Measurements from ENCODE around the gene CIT. TPM values are rescaled to one million over a fixed set of nuclear protein-coding genes. Genes with fewer than 3 reads are reported as not detected.

Gene CIT
- polyA plus RNA-seq, 4 donors = 12.2 to 22.2 (median 17.8) TPM

DNA sequence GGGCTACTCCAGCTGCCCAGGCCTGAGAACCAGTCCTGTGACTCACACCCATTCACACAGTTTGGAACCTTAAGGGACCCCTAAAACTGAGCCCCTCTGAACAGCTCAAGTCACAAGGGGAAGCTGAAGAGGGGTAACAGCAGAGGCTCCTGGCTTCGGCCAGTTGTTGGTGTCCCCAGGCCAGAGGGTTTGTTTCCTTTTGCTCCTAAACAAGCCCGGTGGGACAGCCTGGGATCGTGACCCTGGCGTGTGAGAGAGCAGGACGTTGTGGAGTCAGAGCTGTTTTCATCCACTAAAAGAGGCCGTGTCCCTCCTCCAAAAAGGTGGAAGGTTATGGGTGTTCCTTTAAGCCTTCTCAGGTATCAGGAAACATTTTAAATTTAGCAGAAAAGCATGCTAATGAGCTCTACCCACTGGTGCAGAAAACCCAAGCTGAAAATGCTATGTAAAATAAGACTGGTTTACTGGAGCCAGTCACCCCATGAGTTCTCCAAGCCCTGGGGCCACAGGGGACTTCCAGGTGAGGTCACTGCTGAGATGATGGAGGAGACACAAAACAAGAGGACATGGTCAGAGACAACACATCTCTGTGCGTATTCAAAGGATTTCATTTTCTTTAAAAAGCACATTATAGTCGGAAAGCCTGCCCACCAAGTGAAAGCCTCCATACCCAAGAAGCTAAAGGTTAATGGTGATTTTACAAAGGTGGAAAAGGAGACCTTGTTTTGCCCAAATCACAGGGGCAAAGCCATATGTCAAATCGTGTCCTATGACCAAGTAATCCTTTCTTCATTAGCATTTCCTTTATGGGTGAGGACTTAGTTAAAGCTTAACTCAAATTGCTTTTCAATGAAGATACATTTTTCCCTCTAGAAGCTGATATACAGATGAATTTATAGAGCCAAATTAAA lies 195.1 kb downstream of the CIT start:
- no peak for DNase-seq (ENCODE audit: low read depth in 4 of 4, low spot score in 3 of 4)

DNA sequence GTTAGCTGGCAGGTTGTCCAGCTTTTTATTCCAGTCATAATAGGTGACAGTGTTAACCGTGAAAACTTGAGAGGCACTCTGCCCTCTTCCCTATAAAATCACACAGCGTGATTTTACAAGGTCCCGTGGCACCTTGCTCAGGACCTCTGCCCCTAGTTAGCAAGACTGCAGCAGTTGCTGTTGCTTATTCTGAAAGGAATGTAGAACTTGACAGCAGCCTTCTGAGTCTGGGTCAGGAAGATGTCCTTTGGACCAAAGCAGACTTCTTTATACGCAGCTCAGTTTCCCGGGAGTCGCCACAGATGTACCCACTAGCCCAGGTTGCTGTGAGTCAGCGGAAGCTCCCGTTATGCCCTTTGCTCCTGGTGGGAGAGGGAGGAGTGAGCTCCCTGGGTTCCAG lies 196.0 kb downstream of the CIT start:
- DNase-seq (ENCODE audit: low read depth in 4 of 4, low spot score in 3 of 4) = no peak

DNA sequence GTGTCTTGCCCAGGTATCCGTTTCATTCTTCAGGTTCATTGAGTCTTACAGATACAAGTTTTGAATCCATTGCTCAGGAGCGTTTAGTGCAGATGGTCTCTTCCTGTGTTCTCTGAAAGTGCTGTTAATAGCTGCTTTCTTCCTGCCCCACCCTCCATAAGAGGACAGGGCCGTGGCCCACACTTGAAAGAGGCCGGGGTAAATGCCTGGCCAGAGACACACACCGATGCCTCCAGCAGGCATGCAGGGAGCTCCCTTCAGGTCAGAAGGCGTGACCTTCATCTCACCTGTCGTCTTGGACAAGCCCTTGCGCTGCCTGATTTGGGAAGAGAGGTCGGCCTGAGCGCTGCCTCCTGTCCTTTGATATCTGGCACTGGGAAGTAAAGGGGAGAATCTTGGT lies 197.6 kb downstream of the CIT start:
- DNase-seq (ENCODE audit: low read depth in 4 of 4, low spot score in 3 of 4) = no peak

DNA sequence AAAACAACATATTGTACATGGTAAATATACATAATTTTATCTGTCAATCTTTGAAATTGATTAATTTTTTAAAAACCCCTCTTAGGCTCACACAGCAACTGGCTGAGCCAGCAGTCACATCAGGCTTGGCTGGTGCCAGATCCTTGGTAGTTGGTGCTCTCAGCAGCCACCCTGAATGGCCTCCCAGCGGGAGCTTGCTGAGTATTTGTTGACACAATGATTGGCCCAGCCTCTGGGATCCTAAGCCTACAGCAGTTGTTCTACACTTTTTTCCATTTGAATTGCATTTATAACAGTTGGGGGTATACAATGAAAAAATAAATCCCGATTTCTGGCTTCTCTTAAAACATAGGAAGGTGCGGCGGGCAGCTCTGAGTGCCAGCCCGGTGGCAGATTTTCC lies 198.0 kb downstream of the CIT start:
- DNase-seq (ENCODE audit: low read depth in 4 of 4, low spot score in 3 of 4) = no peak

DNA sequence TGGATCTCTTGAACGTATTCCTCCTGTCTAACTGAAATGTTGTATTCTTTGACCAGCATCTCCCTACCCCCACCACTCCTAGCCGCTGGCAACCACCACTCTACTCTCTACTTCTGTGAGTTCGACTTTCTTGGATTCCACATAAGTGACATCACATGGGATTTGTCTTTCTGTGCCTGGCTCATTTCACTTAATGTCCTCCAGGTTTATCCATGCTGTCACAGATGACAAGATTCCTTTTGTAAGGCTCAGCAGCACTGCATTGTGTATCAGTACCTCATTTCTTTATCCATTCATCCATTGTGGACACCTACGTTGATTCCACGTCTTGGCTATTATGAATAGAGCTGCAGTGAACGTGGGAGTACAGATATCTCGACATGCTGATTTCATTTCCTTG lies 198.7 kb downstream of the CIT start:
- no peak for DNase-seq (ENCODE audit: low read depth in 4 of 4, low spot score in 3 of 4)

DNA sequence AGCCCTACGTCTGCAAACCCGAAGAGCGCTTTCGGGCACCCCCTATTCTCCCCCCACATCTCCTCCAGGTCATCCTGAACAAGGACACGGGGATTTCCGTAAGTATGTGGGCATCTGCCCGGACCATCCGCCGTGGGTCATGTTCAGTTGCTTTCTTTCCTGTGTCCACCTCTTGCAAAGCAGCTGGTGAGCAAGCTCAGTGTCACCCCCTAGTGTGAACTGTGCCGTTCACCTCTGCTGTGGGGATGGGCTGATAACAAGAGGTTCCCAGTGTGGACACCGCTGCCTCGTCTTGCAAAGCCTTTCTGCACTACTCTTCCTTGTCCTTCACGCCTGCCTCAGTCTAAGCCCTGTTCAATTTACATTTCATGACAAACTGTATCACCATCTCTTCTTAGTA lies 200.5 kb downstream of the CIT start:
- no peak for DNase-seq (ENCODE audit: low read depth in 4 of 4, low spot score in 3 of 4)

DNA sequence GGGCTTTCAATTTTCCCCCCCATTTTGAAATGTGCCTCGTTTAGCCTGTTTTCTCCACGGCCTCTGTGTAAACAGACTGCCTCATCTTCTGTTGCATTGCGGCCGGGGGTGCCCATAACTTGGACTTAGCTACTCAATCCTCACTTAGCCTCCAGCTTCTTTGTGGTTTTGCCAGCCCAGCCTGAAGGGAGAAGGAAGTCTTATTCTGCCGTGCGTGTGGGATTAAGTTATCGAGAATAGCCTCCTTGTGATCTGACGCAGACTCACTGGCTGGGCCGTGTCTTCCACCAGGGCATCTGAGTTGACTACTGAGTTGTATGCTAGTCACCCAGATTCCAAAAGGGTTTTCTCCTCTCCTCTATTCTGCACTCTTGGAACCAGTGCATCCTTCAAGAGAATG lies 201.1 kb downstream of the CIT start:
- DNase-seq (ENCODE audit: low read depth in 4 of 4, low spot score in 3 of 4) = no peak

DNA sequence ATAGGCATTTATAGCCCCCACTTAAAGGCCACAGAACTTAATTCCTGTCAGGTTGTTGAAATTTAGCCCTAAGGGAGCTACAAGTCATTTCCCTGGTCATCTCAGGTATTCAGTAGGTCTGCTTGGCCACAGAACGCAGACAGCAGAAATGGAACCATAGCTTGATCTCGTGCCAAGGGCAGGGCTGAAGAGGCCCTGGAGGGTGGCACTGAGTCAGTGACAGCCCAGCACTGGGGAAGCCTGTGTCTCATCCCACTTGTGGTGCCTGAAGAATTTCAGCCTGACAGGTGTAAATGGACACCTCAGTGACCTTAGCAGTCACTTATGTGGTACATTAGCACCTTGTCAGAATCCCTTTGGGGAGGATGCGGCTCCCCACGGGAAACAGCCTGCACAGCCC lies 202.6 kb downstream of the CIT start:
- DNase-seq (ENCODE audit: low read depth in 4 of 4, low spot score in 3 of 4) = no peak

DNA sequence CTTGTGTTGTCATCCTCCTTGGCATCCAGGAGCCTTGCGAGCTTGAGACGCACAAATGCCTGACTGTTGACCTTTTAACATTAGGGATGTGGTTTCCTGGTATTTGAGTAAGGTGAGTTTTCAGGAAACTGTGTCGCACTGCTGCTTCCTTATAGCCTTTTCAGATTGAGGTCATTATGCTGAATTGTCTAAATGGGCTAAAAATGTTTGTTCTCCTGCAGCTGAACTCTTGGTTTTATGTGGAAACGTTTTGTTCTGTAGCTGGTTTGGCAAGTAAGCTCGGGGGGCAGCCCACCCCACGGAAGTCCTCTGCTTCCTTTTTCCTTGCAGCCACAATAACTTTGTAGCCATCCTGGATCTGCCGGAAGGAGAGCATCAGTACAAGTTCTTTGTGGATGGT lies 203.5 kb downstream of the CIT start:
- DNase-seq (ENCODE audit: low read depth in 4 of 4, low spot score in 3 of 4) = no peak

DNA sequence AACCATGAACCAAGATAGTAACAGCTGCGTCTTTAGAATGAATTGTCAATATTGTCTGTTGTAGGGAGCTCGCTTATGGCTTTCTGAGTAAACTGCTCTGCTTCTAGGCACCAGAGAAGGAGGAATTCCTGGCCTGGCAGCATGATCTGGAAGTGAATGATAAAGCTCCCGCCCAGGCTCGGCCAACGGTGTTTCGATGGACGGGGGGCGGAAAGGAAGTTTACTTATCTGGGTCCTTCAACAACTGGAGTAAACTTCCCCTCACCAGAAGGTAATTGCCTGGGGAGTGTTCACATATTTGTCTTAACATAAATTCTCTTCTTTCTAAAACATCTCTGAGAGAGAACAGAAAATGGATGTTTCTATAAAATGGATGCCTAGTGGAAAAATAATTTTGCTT lies 204.9 kb downstream of the CIT start:
- DNase-seq (ENCODE audit: low read depth in 4 of 4, low spot score in 3 of 4) = no peak

DNA sequence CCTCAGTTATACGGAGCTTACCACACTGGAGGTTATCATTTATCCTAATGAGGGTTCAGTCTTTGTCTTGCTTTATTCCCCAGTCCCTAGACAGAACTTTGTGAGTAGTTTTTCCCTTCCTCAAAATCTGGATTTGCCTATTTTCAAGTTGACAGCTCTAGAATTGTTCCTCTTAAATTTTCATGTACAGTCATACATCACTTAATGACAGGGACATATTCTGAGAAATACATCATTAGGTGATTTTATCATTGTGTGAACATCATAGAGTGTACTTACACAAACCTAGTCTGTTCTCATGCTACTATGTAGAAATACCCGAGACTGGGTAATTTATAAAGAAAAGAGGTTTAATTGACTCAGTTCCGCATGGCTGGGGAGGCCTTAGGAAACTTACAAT lies 206.1 kb downstream of the CIT start:
- no peak for DNase-seq (ENCODE audit: low read depth in 4 of 4, low spot score in 3 of 4)

DNA sequence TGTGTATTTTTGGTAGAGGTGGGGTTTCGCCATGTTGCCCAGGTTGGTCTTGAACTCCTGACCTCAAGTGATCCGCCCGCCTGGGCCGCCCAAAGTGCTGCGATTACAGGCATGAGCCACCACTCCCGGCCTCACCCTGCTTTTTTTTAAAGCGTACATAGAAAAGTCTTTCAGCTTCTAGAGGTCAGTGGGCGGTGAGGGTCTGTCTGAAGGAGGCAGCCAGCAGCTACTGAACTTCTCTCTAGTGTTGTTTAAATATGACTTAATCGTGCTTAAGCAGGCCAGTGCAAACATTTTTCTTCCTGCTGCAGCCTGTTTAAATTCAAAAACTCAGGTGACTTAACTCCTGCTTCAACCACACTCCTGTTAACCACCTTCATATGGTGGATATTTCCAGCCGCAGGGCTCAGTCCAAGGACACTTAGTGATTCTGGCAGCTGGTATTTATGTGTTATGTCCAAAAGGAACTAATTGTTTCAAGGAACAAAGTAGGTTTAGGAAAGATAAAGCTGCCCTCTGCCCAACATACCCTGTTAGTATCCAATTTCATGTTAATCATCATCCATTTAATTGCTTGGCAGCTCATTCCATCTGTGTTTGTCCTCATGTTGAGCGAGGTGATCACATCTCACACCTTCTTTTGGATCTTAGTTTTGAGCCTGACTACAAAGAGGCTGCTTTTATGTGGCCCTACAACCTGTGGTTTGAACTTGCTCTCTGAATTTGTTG lies 207.2 kb downstream of the CIT start:
- DNase-seq (ENCODE audit: low read depth in 4 of 4, low spot score in 3 of 4) = no peak

DNA sequence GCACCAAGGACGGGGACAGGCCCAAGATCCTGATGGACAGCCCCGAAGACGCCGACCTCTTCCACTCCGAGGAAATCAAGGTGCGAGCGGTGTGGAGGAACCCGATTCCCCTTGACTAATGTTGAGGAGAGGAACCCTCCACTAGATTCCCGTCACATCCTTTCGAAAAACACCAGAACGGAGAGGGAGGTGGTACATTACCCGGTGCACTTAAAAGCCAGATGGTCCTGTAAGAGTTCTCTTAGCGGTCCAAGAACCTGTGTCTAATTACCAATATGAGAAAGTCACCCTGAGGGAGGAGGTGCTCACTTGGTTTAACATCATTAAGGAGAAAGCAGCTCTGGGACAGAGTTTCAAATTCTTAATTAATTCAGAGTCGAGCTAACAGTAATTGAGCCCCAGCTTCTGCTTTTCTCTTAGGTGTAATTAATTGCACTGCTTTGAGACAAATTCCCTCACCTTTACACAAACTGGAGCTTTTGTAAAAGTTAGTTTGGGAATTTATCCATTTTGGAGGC lies 208.7 kb downstream of the CIT start:
- DNase-seq (ENCODE audit: low read depth in 4 of 4, low spot score in 3 of 4) = no peak

DNA sequence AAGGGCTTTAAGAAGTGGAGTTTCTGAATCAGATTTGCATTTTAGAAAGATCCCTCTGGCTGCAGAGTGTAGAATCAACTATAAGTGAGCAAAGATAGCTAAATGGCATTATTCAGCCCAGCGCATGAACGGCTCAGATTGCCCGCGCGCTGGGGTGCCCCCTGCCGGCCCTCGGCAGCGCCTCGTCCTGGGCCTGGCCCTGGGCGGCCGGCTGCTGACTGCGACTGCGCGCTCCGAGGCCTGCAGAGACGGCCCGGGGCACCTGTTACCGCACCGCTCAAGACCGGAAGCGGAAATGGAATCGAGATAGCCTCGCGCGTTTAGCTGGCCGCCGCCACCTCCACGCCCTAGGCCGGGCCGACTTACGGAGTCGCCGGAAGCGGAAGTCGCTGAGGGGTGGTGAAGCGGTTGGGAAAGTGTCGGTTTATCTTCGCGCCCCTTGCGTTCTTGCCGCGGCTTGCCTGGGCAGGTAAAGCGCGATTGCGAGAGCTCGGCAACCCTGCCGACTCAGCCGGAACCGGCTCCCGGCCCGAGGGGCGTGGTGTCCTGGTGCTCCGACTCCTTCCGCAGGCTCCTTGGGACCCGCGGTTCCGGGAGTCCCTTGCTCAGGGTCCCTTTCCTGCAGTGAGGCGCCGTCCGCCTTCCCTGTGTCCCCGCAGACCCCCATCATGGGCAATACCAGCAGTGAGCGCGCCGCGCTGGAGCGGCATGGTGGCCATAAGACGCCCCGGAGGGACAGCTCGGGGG lies 209.4 kb downstream of the CIT start, which contains the start of gene PRKAB1:
Gene PRKAB1, plus strand, starts transcription at position 557 of the 747 bp plus-strand sequence. Its CDS starts 112 bp downstream, at position 669.
- peak; percentile 82 to 93 (median 87) for DNase-seq (ENCODE audit: low read depth in 4 of 4, low spot score in 3 of 4)

DNA sequence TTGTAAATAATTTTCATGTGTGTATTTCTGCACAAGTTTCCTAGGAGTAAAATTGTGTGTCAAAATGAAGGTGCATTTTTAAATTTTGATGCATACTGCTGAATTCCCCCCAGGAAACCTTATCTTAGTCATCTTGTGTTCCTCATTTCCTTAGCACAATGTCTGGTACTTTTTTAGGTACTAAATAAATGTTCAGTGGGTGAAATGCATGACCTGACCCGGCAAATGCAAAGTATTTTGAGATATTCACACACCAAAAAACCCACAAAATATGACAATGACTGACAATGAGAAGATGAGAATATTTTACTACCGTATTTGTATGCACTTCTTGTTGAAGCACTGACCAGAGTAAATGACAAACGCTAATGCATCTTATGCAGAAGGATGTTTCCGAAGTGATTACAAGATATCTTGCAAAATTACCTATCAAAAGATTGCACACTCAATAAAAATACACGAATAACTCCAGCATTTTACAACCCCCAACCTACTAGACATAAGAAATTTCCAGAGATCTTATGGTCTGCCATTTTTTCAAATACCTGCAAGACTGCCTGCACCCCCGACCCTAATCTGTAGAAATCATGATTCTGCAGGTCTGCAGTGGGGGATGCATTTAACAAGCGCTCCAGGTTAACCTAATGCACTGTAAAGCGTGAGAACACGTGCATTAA lies 210.1 kb downstream of the CIT start:
- no peak for DNase-seq (ENCODE audit: low read depth in 4 of 4, low spot score in 3 of 4)

DNA sequence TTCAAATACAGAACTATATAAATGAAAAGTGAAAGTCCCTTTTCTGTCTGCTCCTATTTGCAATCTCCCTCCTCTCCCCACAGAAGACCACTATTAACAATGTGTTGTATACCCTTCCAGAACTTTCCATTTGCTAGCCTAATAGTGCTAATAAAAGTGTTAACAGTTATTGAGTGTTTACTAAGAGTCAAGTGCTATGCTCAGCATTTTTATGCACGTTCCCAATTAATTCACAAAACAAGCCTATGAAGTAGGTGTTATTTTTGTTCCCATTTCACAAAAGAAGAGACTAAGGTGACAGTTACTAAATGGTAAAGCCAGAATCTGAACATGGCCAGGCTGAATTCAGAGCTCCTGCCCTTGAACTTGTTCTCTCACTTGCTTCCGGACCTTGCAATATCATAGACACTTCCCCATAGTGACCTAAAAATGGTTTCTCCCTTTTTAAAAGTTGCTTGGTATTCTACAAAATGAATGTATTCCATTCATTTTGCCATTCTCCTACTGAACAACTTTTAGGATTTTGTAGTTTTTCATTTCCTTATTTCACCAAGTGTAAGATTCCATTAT lies 210.8 kb downstream of the CIT start:
- DNase-seq (ENCODE audit: low read depth in 4 of 4, low spot score in 3 of 4) = no peak

DNA sequence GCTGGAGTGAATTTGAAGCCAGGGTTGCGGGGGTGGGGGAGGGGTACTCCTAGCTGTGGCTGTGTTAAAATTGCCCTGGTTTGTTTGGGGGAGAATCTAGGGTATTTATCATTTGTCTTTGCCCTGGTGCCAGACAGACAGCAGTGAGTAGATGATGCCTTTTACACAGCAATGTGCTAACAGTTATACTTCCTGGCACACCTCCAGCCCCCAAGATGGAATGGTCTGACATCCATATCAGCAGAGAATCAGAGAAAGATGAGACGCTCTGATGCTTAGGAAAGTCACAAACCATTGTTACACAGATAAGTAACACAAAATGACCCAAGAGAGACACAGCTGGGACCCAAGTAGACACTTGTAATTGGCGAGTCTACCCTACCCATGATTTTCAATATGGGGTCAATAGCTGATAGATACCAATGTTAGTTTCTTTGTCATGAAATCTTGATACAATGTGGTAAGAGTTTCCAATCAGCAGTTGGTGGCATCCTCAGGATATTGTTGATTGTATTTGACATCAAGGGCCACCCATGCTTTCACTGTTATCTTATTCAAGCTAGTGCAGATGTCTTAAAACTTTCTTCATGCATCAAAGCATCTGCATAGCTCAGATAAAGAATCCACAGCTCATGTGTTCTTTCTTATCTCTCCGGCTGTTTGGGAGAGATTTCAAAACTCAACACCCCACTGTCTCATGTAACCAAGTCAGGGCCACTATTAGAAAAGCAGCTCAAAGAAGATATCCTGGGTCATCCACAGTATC lies 211.8 kb downstream of the CIT start:
- DNase-seq (ENCODE audit: low read depth in 4 of 4, low spot score in 3 of 4) = no peak

DNA sequence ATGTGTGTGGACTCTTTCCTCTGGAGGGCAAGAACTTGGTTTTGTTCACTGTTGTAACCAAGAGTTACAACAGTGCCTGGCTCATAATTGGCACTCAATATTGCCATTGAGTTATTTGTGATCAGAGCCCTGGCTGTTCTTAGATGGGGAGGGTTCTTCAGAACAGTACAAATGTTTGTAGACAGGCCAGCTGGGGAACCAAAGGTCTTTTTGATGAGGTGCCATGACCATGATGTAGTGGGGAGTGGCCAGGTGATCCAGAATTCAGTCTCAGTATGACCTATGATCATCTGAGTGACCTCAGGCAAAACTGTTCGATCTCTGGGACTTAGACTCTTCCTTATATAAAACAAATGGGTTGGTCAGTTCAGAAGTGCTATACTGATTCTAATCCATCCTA lies 212.5 kb downstream of the CIT start:
- no peak for DNase-seq (ENCODE audit: low read depth in 4 of 4, low spot score in 3 of 4)

DNA sequence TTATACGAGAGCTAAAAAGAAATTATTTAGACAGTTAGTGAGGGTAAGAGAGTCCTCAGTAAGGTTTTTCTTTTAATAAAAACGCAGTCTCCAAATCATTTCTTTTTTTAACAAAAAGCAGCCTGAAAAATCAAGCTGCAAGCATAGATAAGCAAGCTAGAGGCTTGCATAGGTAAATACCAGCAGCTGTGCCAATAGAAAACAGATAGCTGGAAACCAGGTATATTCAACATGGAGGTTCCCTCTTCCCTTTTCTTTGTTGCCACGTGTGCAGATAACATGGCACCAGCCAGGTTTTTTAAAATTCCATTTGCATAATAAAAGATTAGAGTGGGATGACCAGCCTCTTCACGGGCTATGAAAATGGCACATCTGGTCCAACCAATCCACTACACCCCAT lies 215.2 kb downstream of the CIT start:
- DNase-seq (ENCODE audit: low read depth in 4 of 4, low spot score in 3 of 4) = no peak
